Tibial nerve (tissue), 4 donors: Measurements from ENCODE around the gene PRKAR1B.

Experiments
- EP300 ChIP-seq, 2 donors: sonication (generic); formaldehyde crosslinking; IDR thresholded peaks; one replicate each; pipeline ENCODE4 v1.6.1; 2017; ENCODE audit warnings: antibody characterized with exemption in 2 of 2, mild to moderate bottlenecking in 1 of 2
- POLR2A ChIP-seq, 2 donors: fragments of 450-650 bp; IDR thresholded peaks; one replicate each; pipeline ENCODE4 v1.6.1; 2017; ENCODE audit warnings: antibody characterized with exemption in 2 of 2, mild to moderate bottlenecking in 2 of 2, moderate library complexity in 2 of 2
- TF ChIP-seq, protein P1 (sequence below), 5 experiments: fragments of 200-600 bp in 3 of 5; fragments of 450-650 bp in 2 of 5; sonication (generic) in 3 of 5; IDR thresholded peaks; one replicate each; pipeline ENCODE4 v1.5.1; 2016 to 2019; ENCODE audit warnings: antibody characterized with exemption in 5 of 5, mild to moderate bottlenecking in 3 of 5, moderate library complexity in 2 of 5

DNA sequence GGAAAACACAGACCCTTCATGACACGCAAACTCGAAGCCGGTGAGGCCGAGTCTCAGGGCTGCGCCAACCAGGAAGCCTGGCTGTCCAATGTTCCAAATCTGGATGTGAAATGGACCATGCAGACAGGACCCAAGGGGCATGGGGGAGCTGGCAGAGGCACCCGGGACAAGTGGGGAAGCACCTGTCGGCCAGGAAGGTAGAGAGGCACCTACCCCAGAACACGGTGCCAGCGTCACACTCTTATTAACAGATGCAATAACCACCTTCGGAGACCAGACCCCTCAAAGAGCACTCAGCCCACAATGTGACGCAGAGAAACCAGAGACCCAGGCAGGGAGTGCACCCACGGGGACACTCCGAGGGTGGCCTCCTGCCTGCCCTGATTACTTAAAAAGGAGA lies 119.1 kb downstream of the PRKAR1B start:
- TF ChIP-seq POLR2A (IDR thresholded peaks at IDR 0.05) (no peak), EP300 (IDR thresholded peaks at IDR 0.05) (no peak)
- TF ChIP-seq, protein P1, sequence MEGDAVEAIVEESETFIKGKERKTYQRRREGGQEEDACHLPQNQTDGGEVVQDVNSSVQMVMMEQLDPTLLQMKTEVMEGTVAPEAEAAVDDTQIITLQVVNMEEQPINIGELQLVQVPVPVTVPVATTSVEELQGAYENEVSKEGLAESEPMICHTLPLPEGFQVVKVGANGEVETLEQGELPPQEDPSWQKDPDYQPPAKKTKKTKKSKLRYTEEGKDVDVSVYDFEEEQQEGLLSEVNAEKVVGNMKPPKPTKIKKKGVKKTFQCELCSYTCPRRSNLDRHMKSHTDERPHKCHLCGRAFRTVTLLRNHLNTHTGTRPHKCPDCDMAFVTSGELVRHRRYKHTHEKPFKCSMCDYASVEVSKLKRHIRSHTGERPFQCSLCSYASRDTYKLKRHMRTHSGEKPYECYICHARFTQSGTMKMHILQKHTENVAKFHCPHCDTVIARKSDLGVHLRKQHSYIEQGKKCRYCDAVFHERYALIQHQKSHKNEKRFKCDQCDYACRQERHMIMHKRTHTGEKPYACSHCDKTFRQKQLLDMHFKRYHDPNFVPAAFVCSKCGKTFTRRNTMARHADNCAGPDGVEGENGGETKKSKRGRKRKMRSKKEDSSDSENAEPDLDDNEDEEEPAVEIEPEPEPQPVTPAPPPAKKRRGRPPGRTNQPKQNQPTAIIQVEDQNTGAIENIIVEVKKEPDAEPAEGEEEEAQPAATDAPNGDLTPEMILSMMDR (IDR thresholded peaks at IDR 0.05), result no peak
